Peyer's patch (tissue), 4 donors: ENCODE results near the gene TIGIT.

Experiments
- CTCF ChIP-seq, 6 experiments: fragments of 450-650 bp in 4 of 6; fragments of 200-600 bp in 2 of 6; sonication (generic) in 1 of 6; IDR thresholded peaks; one replicate each; pipeline ENCODE4 v1.5.1; 2017 to 2019; ENCODE audit warnings: antibody characterized with exemption in 6 of 6, mild to moderate bottlenecking in 3 of 6, moderate library complexity in 1 of 6
- POLR2A ChIP-seq, 2 donors: fragments of 450-650 bp; IDR thresholded peaks; one replicate each; pipeline ENCODE4 v1.5.1; 2017; ENCODE audit warnings: antibody characterized with exemption in 2 of 2, mild to moderate bottlenecking in 2 of 2, moderate library complexity in 2 of 2

DNA sequence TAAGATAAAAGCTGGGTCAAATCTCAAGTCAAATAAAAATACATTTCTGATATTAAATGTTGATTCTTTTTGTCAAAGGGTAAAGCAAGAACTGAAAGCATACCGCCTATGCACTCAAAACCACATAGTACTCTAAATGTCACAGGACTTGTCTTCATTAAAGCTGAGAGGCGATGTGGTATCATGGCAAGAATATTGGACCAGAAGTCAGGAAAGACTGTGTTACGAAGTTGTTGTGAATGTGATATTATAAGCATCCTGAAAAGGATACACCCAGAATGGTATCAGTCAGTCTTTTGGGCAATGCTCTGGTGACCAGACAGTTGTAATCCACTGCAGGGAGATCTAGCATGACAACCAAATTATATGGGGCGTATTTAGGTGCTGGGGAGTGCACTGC, 33.8 kb downstream of the TIGIT start:
- TF ChIP-seq CTCF (IDR thresholded peaks at IDR 0.05): no peak
- TF ChIP-seq POLR2A (IDR thresholded peaks at IDR 0.05): no peak
